Hematopoietic multipotent progenitor cell treated with erythropoietin and hydrocortisone succinate and interleukin-3 and kit ligand, for 4 days (in vitro differentiated cells): ENCODE results near the gene SOS1.
A peak's percentile ranks its signal among the peaks of the same experiment; 100 is the strongest.
"Not testable (repeated sequence)": the region's sequence is repeated elsewhere in the genome, so short reads cannot be mapped to it uniquely, and the experiment has no call there.

Experiments
- DNase-seq: peaks from one replicate; pipeline ENCODE4 v3.0.0-alpha.2; 2015

Gene SOS1

GRCh38 chr2:39138187-39138836 lies 17.5 kb upstream of the SOS1 start:
- DNase-seq = not testable (repeated sequence)

- peak; percentile 48 for DNase-seq
Observed at GRCh38 chr2:39136799-39137198, 15.9 kb upstream of the SOS1 start.

GRCh38 chr2:39135690-39136259 lies 14.9 kb upstream of the SOS1 start:
- DNase-seq = peak; percentile 85

- DNase-seq = no peak
Observed at GRCh38 chr2:39133215-39133851, 12.5 kb upstream of the SOS1 start.

- DNase-seq = peak; percentile 52
Observed at GRCh38 chr2:39128919-39129391, 8.1 kb upstream of the SOS1 start.

- DNase-seq = peak; percentile 85
Observed at GRCh38 chr2:39127973-39128372, 7.1 kb upstream of the SOS1 start.

GRCh38 chr2:39124746-39125057 lies 3.9 kb upstream of the SOS1 start:
- DNase-seq = peak; percentile 79

GRCh38 chr2:39124000-39124745 lies 3.3 kb upstream of the SOS1 start:
- peak; percentile 99 for DNase-seq

- no peak for DNase-seq
Observed at GRCh38 chr2:39123436-39123999, 2.7 kb upstream of the SOS1 start.

GRCh38 chr2:39121523-39122063 lies 742 bp upstream of the SOS1 start:
- DNase-seq = peak; percentile 92

- no peak for DNase-seq
Observed at GRCh38 chr2:39120521-39120770, 405 bp downstream of the SOS1 start.

- peak; percentile 82 for DNase-seq
Observed at GRCh38 chr2:39119732-39120520, 925 bp downstream of the SOS1 start.

GRCh38 chr2:39118786-39119499 lies 1.9 kb downstream of the SOS1 start:
- peak; percentile 60 for DNase-seq

GRCh38 chr2:39115556-39115955 lies 5.3 kb downstream of the SOS1 start:
- DNase-seq = no peak

- no peak for DNase-seq
Observed at GRCh38 chr2:39114771-39115170, 6.1 kb downstream of the SOS1 start.

GRCh38 chr2:39109537-39109936 lies 11.3 kb downstream of the SOS1 start:
- peak; percentile 41 for DNase-seq

- no peak for DNase-seq
Observed at GRCh38 chr2:39108377-39108776, 12.5 kb downstream of the SOS1 start.

- DNase-seq = no peak
Observed at GRCh38 chr2:39107724-39108273, 13.1 kb downstream of the SOS1 start.

GRCh38 chr2:39107156-39107555 lies 13.7 kb downstream of the SOS1 start:
- no peak for DNase-seq

- DNase-seq = no peak
Observed at GRCh38 chr2:39099870-39100728, 20.8 kb downstream of the SOS1 start.
